Tibial nerve (tissue), 4 donors: ENCODE data around the gene PGBD1. TPM values are rescaled to one million over a fixed set of nuclear protein-coding genes. Genes with fewer than 3 reads are reported as not detected.
A peak's percentile ranks its signal among the peaks of the same experiment; 100 is the strongest.

Source experiments
- DNase-seq, 2 donors: peaks; one replicate each; pipeline ENCODE4 v3.0.0-alpha.2; 2019; ENCODE audit warnings: low spot score in 2 of 2
- H3K27ac ChIP-seq, 4 donors: fragments of 200-600 bp; sonication (generic) in 3 of 4; one replicate each; pipeline ENCODE4 v1.5.1; 2017 to 2019; ENCODE audit warnings: mild to moderate bottlenecking in 1 of 4
- H3K27me3 ChIP-seq, 2 donors: fragments of 200-600 bp; sonication (generic) in 1 of 2; one replicate each; pipeline versions ENCODE4 v1.5.1 to v1.6.0; 2017 to 2019
- H3K36me3 ChIP-seq, 3 donors: fragments of 200-600 bp; sonication (generic); one replicate each; pipeline ENCODE4 v1.5.1; 2018 to 2019
- H3K4me1 ChIP-seq, 4 donors: fragments of 200-600 bp; sonication (generic) in 3 of 4; one replicate each; pipeline ENCODE4 v1.5.1; 2017 to 2019
- H3K4me3 ChIP-seq, 4 donors: fragments of 200-600 bp; sonication (generic) in 3 of 4; one replicate each; pipeline ENCODE4 v1.5.1; 2017 to 2019; ENCODE audit warnings: mild to moderate bottlenecking in 1 of 4, moderate library complexity in 1 of 4
- H3K9me3 ChIP-seq, 4 donors: fragments of 200-600 bp; sonication (generic) in 3 of 4; one replicate each; pipeline ENCODE4 v1.5.1; 2017 to 2019
- EP300 ChIP-seq, 2 donors: sonication (generic); formaldehyde crosslinking; IDR thresholded peaks; one replicate each; pipeline ENCODE4 v1.6.1; 2017; ENCODE audit warnings: antibody characterized with exemption in 2 of 2, mild to moderate bottlenecking in 1 of 2
- POLR2A ChIP-seq, 2 donors: fragments of 450-650 bp; IDR thresholded peaks; one replicate each; pipeline ENCODE4 v1.6.1; 2017; ENCODE audit warnings: antibody characterized with exemption in 2 of 2, mild to moderate bottlenecking in 2 of 2, moderate library complexity in 2 of 2
- WGBS, 2 donors: methylation state at CpG; one replicate each; pipeline ENCODE4 v1.1.5; 2018; 5-methylcytosine and 5-hydroxymethylcytosine counted together
- total RNA-seq, 4 donors: library from RNA; depleted of rRNA; stranded (reverse); fragments of >200 nt; gene quantifications; one replicate each; pipeline ENCODE4 v1.1.0, GENCODE V29; 2016
- TF ChIP-seq, protein P1 (sequence below), 5 experiments: fragments of 200-600 bp in 3 of 5; fragments of 450-650 bp in 2 of 5; sonication (generic) in 3 of 5; IDR thresholded peaks; one replicate each; pipeline ENCODE4 v1.5.1; 2016 to 2019; ENCODE audit warnings: antibody characterized with exemption in 5 of 5, mild to moderate bottlenecking in 3 of 5, moderate library complexity in 2 of 5

PGBD1 gene
- total RNA-seq, result 1 to 10 TPM; 5.0 to 6.9 (median 6.5) TPM

DNA sequence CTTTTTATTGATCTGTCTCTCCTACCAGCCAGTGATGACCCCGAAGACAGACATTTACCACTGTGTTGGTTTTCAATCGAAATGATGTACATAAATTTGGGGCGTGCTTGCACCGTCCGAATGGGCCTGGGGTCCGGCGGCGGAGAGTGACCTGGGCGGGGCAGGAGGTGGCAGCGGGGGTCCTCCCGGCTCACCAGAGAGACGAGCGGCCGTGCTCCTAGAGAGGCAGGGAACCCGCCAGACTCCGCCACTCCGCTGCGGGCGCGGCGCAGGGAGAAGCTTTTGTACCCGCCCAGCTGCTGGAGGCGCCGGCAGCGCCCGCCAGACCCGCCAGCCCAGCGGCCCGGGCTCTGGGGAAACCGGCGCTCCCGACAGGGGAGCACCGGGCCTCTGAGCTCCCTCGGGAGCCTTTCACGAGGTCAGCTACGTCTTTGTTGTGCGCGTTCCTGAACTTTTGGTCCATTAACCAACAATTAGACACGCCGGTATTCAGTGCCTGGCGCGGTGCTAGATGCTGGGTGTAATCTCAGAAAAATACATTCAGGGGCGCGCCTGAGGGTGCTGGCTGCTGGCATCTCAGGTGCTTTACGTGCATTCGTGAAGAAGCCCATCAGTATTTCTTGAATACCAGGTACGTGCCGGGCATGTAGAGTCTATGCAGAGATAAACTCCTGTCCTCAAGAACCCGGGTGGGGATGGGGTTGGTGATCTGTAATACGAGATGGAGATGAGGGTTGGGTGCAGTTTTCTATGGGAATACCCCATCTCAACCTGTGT is at the start of gene PGBD1:
TSS of gene PGBD1 (plus strand) at position 285 of the 777 bp plus-strand sequence. CDS start 2,242 bp downstream, outside the sequence.
- H3K4me1 ChIP-seq, result peaks cover 0 to 17% (median 5%) of the 10 kb centered on the region in 4 donors
- TF ChIP-seq POLR2A (IDR thresholded peaks at IDR 0.05) (no peak), EP300 (IDR thresholded peaks at IDR 0.05) (no peak)
- TF ChIP-seq, protein P1, sequence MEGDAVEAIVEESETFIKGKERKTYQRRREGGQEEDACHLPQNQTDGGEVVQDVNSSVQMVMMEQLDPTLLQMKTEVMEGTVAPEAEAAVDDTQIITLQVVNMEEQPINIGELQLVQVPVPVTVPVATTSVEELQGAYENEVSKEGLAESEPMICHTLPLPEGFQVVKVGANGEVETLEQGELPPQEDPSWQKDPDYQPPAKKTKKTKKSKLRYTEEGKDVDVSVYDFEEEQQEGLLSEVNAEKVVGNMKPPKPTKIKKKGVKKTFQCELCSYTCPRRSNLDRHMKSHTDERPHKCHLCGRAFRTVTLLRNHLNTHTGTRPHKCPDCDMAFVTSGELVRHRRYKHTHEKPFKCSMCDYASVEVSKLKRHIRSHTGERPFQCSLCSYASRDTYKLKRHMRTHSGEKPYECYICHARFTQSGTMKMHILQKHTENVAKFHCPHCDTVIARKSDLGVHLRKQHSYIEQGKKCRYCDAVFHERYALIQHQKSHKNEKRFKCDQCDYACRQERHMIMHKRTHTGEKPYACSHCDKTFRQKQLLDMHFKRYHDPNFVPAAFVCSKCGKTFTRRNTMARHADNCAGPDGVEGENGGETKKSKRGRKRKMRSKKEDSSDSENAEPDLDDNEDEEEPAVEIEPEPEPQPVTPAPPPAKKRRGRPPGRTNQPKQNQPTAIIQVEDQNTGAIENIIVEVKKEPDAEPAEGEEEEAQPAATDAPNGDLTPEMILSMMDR (IDR thresholded peaks at IDR 0.05), result no peak
- peaks cover 0 to 50% (median 0%) of the 10 kb centered on the region in 3 donors for H3K36me3 ChIP-seq
- H3K4me3 ChIP-seq, result peak within 1 kb of the TSS; percentile 39 to 74 (median 64)
- WGBS, 2 donors, result 0 to 1% methylated on average over 26 to 50 of the region's 50 CpGs
- peak in 1 of 2 donors; percentile 16 for DNase-seq
- peaks cover 0 to 19% (median 0%) of the 10 kb centered on the region in 4 donors for H3K9me3 ChIP-seq
- no peaks in the 10 kb centered on the region for H3K27me3 ChIP-seq
- H3K27ac ChIP-seq, result peak within 1 kb of the TSS in 3 of 4 donors; percentile 15 to 45 (median 21)

- no peak overlapping the region for H3K4me3 ChIP-seq
- peaks cover 4 to 70% (median 8%) of the 10 kb centered on the region in 3 donors for H3K36me3 ChIP-seq
- 95 to 97% methylated on average over 11 of the region's 11 CpGs for WGBS, 2 donors
- no peak overlapping the region for H3K27ac ChIP-seq
- no peak for TF ChIP-seq EP300 (IDR thresholded peaks at IDR 0.05)
- TF ChIP-seq, protein P1 (IDR thresholded peaks at IDR 0.05), result no peak
- TF ChIP-seq POLR2A (IDR thresholded peaks at IDR 0.05), result no peak
- peaks cover 0 to 4% (median 0%) of the 10 kb centered on the region in 4 donors for H3K4me1 ChIP-seq
- peaks cover 0 to 12% (median 0%) of the 10 kb centered on the region in 4 donors for H3K9me3 ChIP-seq
- DNase-seq, result no peak
- H3K27me3 ChIP-seq, result no peaks in the 10 kb centered on the region
These were observed 48.6 kb upstream of the PGBD1 start for GRCh38 chr6:28232785-28233184.

- TF ChIP-seq POLR2A (IDR thresholded peaks at IDR 0.05), result no peak
- TF ChIP-seq EP300 (IDR thresholded peaks at IDR 0.05), result no peak
- TF ChIP-seq, protein P1 (IDR thresholded peaks at IDR 0.05), result no peak
- WGBS, 2 donors, result 88 to 91% methylated on average over 3 of the region's 3 CpGs
- H3K27ac ChIP-seq, result no peak overlapping the region
- H3K27me3 ChIP-seq, result no peaks in the 10 kb centered on the region
- H3K36me3 ChIP-seq, result peaks cover 0 to 48% (median 4%) of the 10 kb centered on the region in 3 donors
- no peaks in the 10 kb centered on the region for H3K4me1 ChIP-seq
- no peak overlapping the region for H3K4me3 ChIP-seq
- DNase-seq, result no peak
- H3K9me3 ChIP-seq, result peaks cover 0 to 12% (median 0%) of the 10 kb centered on the region in 4 donors
These were observed 45.4 kb upstream of the PGBD1 start for GRCh38 chr6:28235912-28236452.

DNA sequence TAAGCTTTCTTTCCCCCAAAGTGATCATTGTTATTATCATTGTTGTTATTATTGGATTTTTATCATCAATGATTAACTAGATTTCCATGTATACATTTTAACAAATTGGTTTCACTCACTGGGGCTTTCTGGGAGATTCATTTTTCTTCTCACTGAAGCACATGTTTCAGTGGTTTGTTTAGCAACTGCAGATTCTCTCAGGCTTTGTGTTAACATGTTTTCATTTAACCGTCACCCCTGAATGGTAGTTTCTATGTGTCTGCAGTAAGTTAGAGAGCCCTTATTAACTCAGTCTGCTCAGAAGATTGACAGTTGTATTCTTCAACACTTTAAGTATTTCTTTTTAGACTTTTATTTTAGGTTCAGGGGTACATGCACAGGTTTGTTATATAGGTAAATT is 41.7 kb upstream of the PGBD1 start:
- Histone ChIP-seq H3K4me3 (no peak overlapping the region), H3K27ac (no peak overlapping the region), H3K36me3 (peaks cover 0 to 29% (median 0%) of the 10 kb centered on the region in 3 donors), H3K9me3 (no peaks in the 10 kb centered on the region), H3K4me1 (no peaks in the 10 kb centered on the region), H3K27me3 (no peaks in the 10 kb centered on the region)
- TF ChIP-seq, protein P1 (IDR thresholded peaks at IDR 0.05), result no peak
- TF ChIP-seq EP300 (IDR thresholded peaks at IDR 0.05) (no peak), POLR2A (IDR thresholded peaks at IDR 0.05) (no peak)
- 83 to 87% methylated on average over 1 of the region's 1 CpG for WGBS, 2 donors
- no peak for DNase-seq

GRCh38 chr6:28240471-28240870 is 40.9 kb upstream of the PGBD1 start:
- DNase-seq, result no peak
- H3K36me3 ChIP-seq, result peaks cover 0 to 37% (median 0%) of the 10 kb centered on the region in 3 donors
- no peaks in the 10 kb centered on the region for H3K4me1 ChIP-seq
- WGBS, 2 donors, result 91 to 93% methylated on average over 1 of the region's 1 CpG
- H3K27ac ChIP-seq, result no peak overlapping the region
- H3K4me3 ChIP-seq, result no peak overlapping the region
- no peaks in the 10 kb centered on the region for H3K27me3 ChIP-seq
- H3K9me3 ChIP-seq, result no peaks in the 10 kb centered on the region
- TF ChIP-seq EP300 (IDR thresholded peaks at IDR 0.05) (no peak), POLR2A (IDR thresholded peaks at IDR 0.05) (no peak)
- TF ChIP-seq, protein P1 (IDR thresholded peaks at IDR 0.05), result no peak
